Type B pancreatic cell (in vitro differentiated cells): ENCODE results near the gene CGNL1. TPM values are rescaled to one million over a fixed set of nuclear protein-coding genes. Genes with fewer than 3 reads are reported as not detected.

Experiments
- DNase-seq: peaks from one replicate; pipeline ENCODE4 v3.0.0; 2021; ENCODE audit warnings: mixed read lengths; ENCODE audit not compliant: unreplicated experiment; ENCODE audit errors: extremely low spot score
- H3K27ac Mint-ChIP-seq: 2 replicates; pipeline ENCODE4 v1.8.0; 2021; ENCODE audit warnings: mild to moderate bottlenecking, mixed read lengths
- H3K27me3 Mint-ChIP-seq: 2 replicates; pipeline ENCODE4 v1.8.0; 2021; ENCODE audit warnings: mixed read lengths
- H3K36me3 Mint-ChIP-seq: 2 replicates; pipeline ENCODE4 v1.8.0; 2021; ENCODE audit warnings: mixed read lengths
- H3K4me1 Mint-ChIP-seq: one replicate; pipeline ENCODE4 v1.8.0; 2021; ENCODE audit warnings: mixed read lengths; ENCODE audit not compliant: unreplicated experiment
- H3K4me3 Mint-ChIP-seq: 2 replicates; pipeline ENCODE4 v1.8.0; 2021; ENCODE audit warnings: mild to moderate bottlenecking, mixed read lengths
- H3K9me3 Mint-ChIP-seq: 2 replicates; pipeline ENCODE4 v1.8.0; 2021; ENCODE audit warnings: mixed read lengths
- CTCF ChIP-seq: fragments of 200-600 bp; sonication (generic); conservative IDR thresholded peaks from 2 replicates; pipeline ENCODE4 v1.5.0; 2021; ENCODE audit warnings: antibody characterized with exemption, mild to moderate bottlenecking
- total RNA-seq: library from RNA; stranded (reverse); gene quantifications from 2 replicates; pipeline ENCODE4 v1.2.1, GENCODE V29; 2021; ENCODE audit warnings: low replicate concordance

CGNL1 gene
- total RNA-seq, 1 donor from 2014 or later = 11.8 TPM

GRCh38 chr15:57438166-57438565 lies 61.9 kb downstream of the CGNL1 start:
- H3K36me3 Mint-ChIP-seq = peaks cover 10% of the 10 kb centered on the region
- no peaks in the 10 kb centered on the region for H3K27me3 Mint-ChIP-seq

GRCh38 chr15:57439128-57440027 lies 63.1 kb downstream of the CGNL1 start:
- no peak for DNase-seq
- no peak overlapping the region for H3K4me3 Mint-ChIP-seq
- peaks cover 13% of the 10 kb centered on the region for H3K36me3 Mint-ChIP-seq
- no peak for TF ChIP-seq CTCF
- H3K27me3 Mint-ChIP-seq = no peaks in the 10 kb centered on the region
- peaks cover 6% of the 10 kb centered on the region for H3K4me1 Mint-ChIP-seq
- peaks cover 1% of the 10 kb centered on the region for H3K9me3 Mint-ChIP-seq
- no peak overlapping the region for H3K27ac Mint-ChIP-seq

More at GRCh38 chr15:57438166-57438565, 61.9 kb downstream of the CGNL1 start:
- no peak overlapping the region for H3K4me3 Mint-ChIP-seq
- no peak for DNase-seq
- H3K4me1 Mint-ChIP-seq = peaks cover 5% of the 10 kb centered on the region
- no peak overlapping the region for H3K27ac Mint-ChIP-seq
- H3K9me3 Mint-ChIP-seq = no peaks in the 10 kb centered on the region
- TF ChIP-seq CTCF = no peak

GRCh38 chr15:57440167-57440566 lies 63.9 kb downstream of the CGNL1 start:
- Mint-ChIP-seq H3K36me3 (peaks cover 13% of the 10 kb centered on the region), H3K4me3 (no peak overlapping the region), H3K27me3 (no peaks in the 10 kb centered on the region), H3K27ac (no peak overlapping the region), H3K4me1 (peaks cover 10% of the 10 kb centered on the region), H3K9me3 (peaks cover 5% of the 10 kb centered on the region)
- no peak for DNase-seq
- no peak for TF ChIP-seq CTCF

GRCh38 chr15:57440799-57441198 lies 64.5 kb downstream of the CGNL1 start:
- no peak for DNase-seq
- no peak for TF ChIP-seq CTCF
- peaks cover 15% of the 10 kb centered on the region for H3K36me3 Mint-ChIP-seq
- peak overlapping the region; percentile 50 for H3K27ac Mint-ChIP-seq
- no peak overlapping the region for H3K4me3 Mint-ChIP-seq
- peaks cover 16% of the 10 kb centered on the region for H3K4me1 Mint-ChIP-seq
- H3K27me3 Mint-ChIP-seq = no peaks in the 10 kb centered on the region
- H3K9me3 Mint-ChIP-seq = peaks cover 5% of the 10 kb centered on the region

GRCh38 chr15:57442335-57442734 lies 66.0 kb downstream of the CGNL1 start:
- Mint-ChIP-seq H3K27me3 (no peaks in the 10 kb centered on the region), H3K4me1 (peaks cover 23% of the 10 kb centered on the region), H3K9me3 (peaks cover 5% of the 10 kb centered on the region), H3K27ac (no peak overlapping the region), H3K4me3 (no peak overlapping the region), H3K36me3 (peaks cover 17% of the 10 kb centered on the region)
- no peak for DNase-seq
- TF ChIP-seq CTCF = no peak
